GM10266 (cell line): ENCODE measurements around the gene WTIP.

ENCODE experiments used
- DNase-seq: peaks from one replicate; pipeline ENCODE4 v3.0.0; 2012; ENCODE audit errors: extremely low spot score
- TF ChIP-seq, protein P1 (sequence below): IDR thresholded peaks from 2 replicates; pipeline ENCODE4 v1.5.1; 2012; ENCODE audit warnings: mild to moderate bottlenecking, low read depth; ENCODE audit not compliant: control insufficient read depth, insufficient read depth; ENCODE audit errors: missing control alignments

Gene WTIP

GRCh38 chr19:34525001-34525400 is 43.4 kb downstream of the WTIP start:
- DNase-seq = no peak
- TF ChIP-seq, protein P1, sequence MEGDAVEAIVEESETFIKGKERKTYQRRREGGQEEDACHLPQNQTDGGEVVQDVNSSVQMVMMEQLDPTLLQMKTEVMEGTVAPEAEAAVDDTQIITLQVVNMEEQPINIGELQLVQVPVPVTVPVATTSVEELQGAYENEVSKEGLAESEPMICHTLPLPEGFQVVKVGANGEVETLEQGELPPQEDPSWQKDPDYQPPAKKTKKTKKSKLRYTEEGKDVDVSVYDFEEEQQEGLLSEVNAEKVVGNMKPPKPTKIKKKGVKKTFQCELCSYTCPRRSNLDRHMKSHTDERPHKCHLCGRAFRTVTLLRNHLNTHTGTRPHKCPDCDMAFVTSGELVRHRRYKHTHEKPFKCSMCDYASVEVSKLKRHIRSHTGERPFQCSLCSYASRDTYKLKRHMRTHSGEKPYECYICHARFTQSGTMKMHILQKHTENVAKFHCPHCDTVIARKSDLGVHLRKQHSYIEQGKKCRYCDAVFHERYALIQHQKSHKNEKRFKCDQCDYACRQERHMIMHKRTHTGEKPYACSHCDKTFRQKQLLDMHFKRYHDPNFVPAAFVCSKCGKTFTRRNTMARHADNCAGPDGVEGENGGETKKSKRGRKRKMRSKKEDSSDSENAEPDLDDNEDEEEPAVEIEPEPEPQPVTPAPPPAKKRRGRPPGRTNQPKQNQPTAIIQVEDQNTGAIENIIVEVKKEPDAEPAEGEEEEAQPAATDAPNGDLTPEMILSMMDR = no peak

- TF ChIP-seq, protein P1 = no peak
- DNase-seq = no peak
Measured at GRCh38 chr19:34534206-34534605, 52.6 kb downstream of the WTIP start.

- TF ChIP-seq, protein P1 = no peak
- DNase-seq = no peak
Measured at GRCh38 chr19:34539396-34539795, 57.8 kb downstream of the WTIP start.

DNA sequence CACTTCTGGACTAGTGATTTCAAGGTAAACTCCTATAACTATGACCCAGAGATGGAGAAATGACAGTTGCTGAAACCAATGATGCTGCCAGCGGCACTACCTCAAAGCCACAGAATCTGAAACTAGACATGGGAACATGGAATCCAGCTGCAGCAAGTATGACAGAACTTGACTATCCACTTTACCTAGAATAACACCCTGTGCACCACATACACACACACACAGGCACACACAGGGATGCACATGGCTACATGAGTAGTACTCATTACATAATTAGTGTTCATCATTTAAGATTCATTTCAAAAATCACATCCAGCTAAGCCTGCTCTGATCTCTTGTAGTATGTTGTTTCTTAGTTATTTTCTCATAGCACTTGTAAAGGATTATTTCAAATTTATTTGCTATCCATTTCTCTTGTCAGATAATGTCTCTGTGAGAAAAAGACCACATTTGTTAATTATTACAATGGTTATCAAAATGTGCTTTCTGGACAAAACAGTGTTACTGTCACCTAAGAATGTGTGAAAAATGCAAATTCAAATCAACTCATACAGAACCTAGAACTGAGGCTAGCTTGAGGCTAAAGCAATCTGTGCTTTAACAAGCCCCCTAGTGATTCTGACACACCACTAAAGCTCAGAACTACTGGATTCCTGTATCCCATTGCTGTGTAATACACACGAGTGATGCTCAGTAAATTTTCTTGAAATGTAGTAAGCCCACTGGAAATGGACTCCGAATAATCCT is 59.4 kb downstream of the WTIP start:
- TF ChIP-seq, protein P1 = no peak
- DNase-seq = no peak

GRCh38 chr19:34549833-34550232 is 68.3 kb downstream of the WTIP start:
- TF ChIP-seq, protein P1 = no peak
- DNase-seq = no peak

GRCh38 chr19:34555447-34555846 is 73.9 kb downstream of the WTIP start:
- DNase-seq = no peak

DNA sequence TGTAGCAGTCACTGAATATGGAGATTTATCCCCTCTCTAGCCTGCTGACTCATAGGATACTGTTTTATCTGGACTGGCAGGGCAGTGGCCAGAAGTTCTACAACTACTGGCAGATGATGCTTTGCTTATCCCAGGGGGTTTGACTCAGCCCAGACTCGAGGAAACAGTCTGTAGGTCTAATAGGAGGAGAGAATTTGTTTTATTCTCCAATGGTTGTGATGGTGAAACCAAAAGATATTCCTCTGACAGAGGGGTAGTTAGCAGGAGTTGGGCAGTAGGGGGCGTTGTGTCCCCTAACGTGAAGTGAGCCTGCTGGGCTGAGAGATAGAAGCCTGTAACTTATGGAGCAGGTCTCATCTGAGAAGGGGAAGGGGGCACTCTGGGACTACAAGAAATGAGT is 74.9 kb downstream of the WTIP start:
- DNase-seq = no peak
- TF ChIP-seq, protein P1 = peak; percentile 26

More at GRCh38 chr19:34555447-34555846, 73.9 kb downstream of the WTIP start:
- TF ChIP-seq, protein P1 = peak; percentile 21
